Endodermal cell (in vitro differentiated cells): ENCODE measurements around the gene P4HB. TPM values are rescaled to one million over a fixed set of nuclear protein-coding genes. Genes with fewer than 3 reads are reported as not detected.
A peak's percentile ranks its signal among the peaks of the same experiment; 100 is the strongest.
"Not testable (repeated sequence)": the region's sequence is repeated elsewhere in the genome, so short reads cannot be mapped to it uniquely, and the experiment has no call there.

Experiments used
- DNase-seq: peaks from one replicate; pipeline ENCODE4 v3.0.0-alpha.2; 2017
- H3K27ac ChIP-seq: 2 replicates; pipeline ENCODE4 v1.5.1; 2013; ENCODE audit warnings: mild to moderate bottlenecking, low read depth, low read length, moderate library complexity
- H3K27me3 ChIP-seq: 2 replicates; pipeline ENCODE4 v1.6.1; 2013; ENCODE audit warnings: mild to moderate bottlenecking, low read length, moderate library complexity; ENCODE audit not compliant: insufficient read depth, control insufficient read depth, poor library complexity, severe bottlenecking
- H3K36me3 ChIP-seq: 2 replicates; pipeline ENCODE4 v1.7.0; 2013; ENCODE audit warnings: mild to moderate bottlenecking, low read length, moderate library complexity; ENCODE audit not compliant: control insufficient read depth, insufficient read depth
- H3K4me1 ChIP-seq: one replicate; pipeline ENCODE4 v1.7.0; 2013; ENCODE audit warnings: low read length; ENCODE audit not compliant: control insufficient read depth, insufficient read depth
- H3K4me3 ChIP-seq: 2 replicates; pipeline ENCODE4 v1.5.1; 2013; ENCODE audit warnings: mild to moderate bottlenecking, low read length, moderate library complexity
- H3K9ac ChIP-seq: 2 replicates; pipeline ENCODE4 v1.6.1; 2013; ENCODE audit warnings: mild to moderate bottlenecking, low read length, moderate library complexity; ENCODE audit not compliant: poor library complexity, severe bottlenecking; ENCODE audit errors: extremely low read depth
- H3K9me3 ChIP-seq: 2 replicates; pipeline ENCODE4 v1.6.1; 2013; ENCODE audit warnings: mild to moderate bottlenecking, low read length, moderate library complexity; ENCODE audit not compliant: control insufficient read depth
- H3K27ac Mint-ChIP-seq: 2 replicates; pipeline ENCODE4 v1.8.0; 2020; ENCODE audit warnings: mixed read lengths
- H3K27me3 Mint-ChIP-seq: 2 replicates; pipeline ENCODE4 v1.8.0; 2021; ENCODE audit warnings: mild to moderate bottlenecking, mixed read lengths; ENCODE audit not compliant: insufficient read depth
- H3K36me3 Mint-ChIP-seq: 2 replicates; pipeline ENCODE4 v1.8.0; 2020; ENCODE audit warnings: low read depth, mixed read lengths
- H3K4me1 Mint-ChIP-seq: 2 replicates; pipeline ENCODE4 v1.8.0; 2020; ENCODE audit warnings: mixed read lengths
- H3K4me3 Mint-ChIP-seq: 2 replicates; pipeline ENCODE4 v1.8.0; 2020; ENCODE audit warnings: mild to moderate bottlenecking, moderate library complexity, mixed read lengths
- H3K9me3 Mint-ChIP-seq: 2 replicates; pipeline ENCODE4 v1.8.0; 2020; ENCODE audit warnings: mild to moderate bottlenecking, mixed read lengths
- WGBS, 2 experiments: methylation state at CpG; one replicate each; pipeline versions ENCODE4 v1.1.5 to v1.1.7; 2013; ENCODE audit warnings: missing lambda C conversion rate in 2 of 2, mixed read lengths in 1 of 2; ENCODE audit not compliant: insufficient coverage in 1 of 2, insufficient read length in 1 of 2; 5-methylcytosine and 5-hydroxymethylcytosine counted together
- total RNA-seq, 2 donors: library from RNA; stranded (reverse); fragmentation: NEBNext Ultra II Directional in 1 of 2; extraction: Animal tissue kit (Norgen Biotek cat#: 25700) in 1 of 2; gene quantifications; 2 replicates in 1 of 2; 3 replicates in 1 of 2; pipeline ENCODE4 v1.2.1, GENCODE V29; 2021
- TF ChIP-seq, protein P1 (sequence below): fragments of 200-600 bp; sonication (generic); conservative IDR thresholded peaks from 2 replicates; pipeline ENCODE4 v1.5.0; 2021; ENCODE audit warnings: antibody characterized with exemption, mild to moderate bottlenecking

The P4HB gene
- total RNA-seq, 2 donors from 2014 or later, result 493 to 535 TPM

DNA sequence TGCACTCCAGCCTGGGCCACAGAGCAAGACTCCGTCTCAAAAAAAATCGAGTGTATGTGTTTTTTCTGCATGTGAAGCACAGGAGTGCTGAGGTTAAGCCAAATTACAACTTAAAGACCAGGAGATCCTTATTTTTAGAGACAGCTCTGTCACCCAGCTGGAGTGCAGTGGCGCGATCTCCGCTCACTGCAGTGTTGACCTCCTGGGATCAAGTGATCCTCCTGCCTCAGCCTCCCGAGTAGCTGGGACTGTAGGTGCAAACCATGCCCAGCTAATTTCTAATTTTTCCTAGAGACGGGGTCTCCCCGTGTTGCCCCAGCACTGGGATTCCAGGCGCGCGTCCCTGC lies 18.0 kb downstream of the P4HB start:
- H3K4me3 ChIP-seq, result no peak overlapping the region
- no peak overlapping the region for H3K9ac ChIP-seq
- no peaks in the 10 kb centered on the region for H3K27me3 Mint-ChIP-seq
- H3K27ac Mint-ChIP-seq, result no peak overlapping the region
- peaks cover 37% of the 10 kb centered on the region for H3K36me3 Mint-ChIP-seq
- DNase-seq, result no peak
- H3K4me1 Mint-ChIP-seq, result no peaks in the 10 kb centered on the region
- no peaks in the 10 kb centered on the region for H3K27me3 ChIP-seq
- no peaks in the 10 kb centered on the region for H3K9me3 Mint-ChIP-seq
- H3K9me3 ChIP-seq, result no peaks in the 10 kb centered on the region
- peaks cover 49% of the 10 kb centered on the region for H3K36me3 ChIP-seq
- TF ChIP-seq, protein P1, sequence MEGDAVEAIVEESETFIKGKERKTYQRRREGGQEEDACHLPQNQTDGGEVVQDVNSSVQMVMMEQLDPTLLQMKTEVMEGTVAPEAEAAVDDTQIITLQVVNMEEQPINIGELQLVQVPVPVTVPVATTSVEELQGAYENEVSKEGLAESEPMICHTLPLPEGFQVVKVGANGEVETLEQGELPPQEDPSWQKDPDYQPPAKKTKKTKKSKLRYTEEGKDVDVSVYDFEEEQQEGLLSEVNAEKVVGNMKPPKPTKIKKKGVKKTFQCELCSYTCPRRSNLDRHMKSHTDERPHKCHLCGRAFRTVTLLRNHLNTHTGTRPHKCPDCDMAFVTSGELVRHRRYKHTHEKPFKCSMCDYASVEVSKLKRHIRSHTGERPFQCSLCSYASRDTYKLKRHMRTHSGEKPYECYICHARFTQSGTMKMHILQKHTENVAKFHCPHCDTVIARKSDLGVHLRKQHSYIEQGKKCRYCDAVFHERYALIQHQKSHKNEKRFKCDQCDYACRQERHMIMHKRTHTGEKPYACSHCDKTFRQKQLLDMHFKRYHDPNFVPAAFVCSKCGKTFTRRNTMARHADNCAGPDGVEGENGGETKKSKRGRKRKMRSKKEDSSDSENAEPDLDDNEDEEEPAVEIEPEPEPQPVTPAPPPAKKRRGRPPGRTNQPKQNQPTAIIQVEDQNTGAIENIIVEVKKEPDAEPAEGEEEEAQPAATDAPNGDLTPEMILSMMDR, result no peak
- H3K4me1 ChIP-seq, result no peaks in the 10 kb centered on the region
- WGBS, 2 experiments, result 97 to 98% methylated on average over 11 of the region's 11 CpGs
- no peak overlapping the region for H3K27ac ChIP-seq
- H3K4me3 Mint-ChIP-seq, result no peak overlapping the region

DNA sequence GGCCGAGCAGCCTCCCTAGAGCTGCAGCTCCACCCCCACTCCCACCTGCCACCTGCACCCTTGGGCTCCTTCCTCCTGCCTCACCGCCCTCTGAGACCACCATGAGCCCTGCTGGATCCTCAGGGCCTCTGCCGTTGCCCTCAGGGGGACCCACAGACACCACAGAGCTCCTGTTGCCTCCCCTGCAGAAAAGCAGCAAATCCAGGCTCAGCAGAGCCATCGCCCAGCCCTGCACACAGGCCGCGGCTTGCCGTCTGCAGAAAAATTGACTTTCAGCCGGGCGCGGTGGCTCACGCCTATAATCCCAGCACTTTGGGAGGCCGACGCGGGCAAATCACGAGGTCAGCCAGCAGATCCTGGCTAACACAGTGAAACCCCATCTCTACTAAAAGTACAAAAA lies 18.5 kb downstream of the P4HB start:
- Mint-ChIP-seq H3K27ac (no peak overlapping the region), H3K9me3 (no peaks in the 10 kb centered on the region), H3K4me3 (no peak overlapping the region), H3K27me3 (no peaks in the 10 kb centered on the region), H3K4me1 (no peaks in the 10 kb centered on the region), H3K36me3 (peaks cover 36% of the 10 kb centered on the region)
- DNase-seq, result no peak
- H3K9ac ChIP-seq, result no peak overlapping the region
- H3K27ac ChIP-seq, result no peak overlapping the region
- H3K36me3 ChIP-seq, result peaks cover 44% of the 10 kb centered on the region
- no peaks in the 10 kb centered on the region for H3K4me1 ChIP-seq
- 89 to 96% methylated on average over 9 to 15 of the region's 15 CpGs for WGBS, 2 experiments
- TF ChIP-seq, protein P1, result no peak
- H3K27me3 ChIP-seq, result no peaks in the 10 kb centered on the region
- H3K4me3 ChIP-seq, result no peak overlapping the region
- no peaks in the 10 kb centered on the region for H3K9me3 ChIP-seq

DNA sequence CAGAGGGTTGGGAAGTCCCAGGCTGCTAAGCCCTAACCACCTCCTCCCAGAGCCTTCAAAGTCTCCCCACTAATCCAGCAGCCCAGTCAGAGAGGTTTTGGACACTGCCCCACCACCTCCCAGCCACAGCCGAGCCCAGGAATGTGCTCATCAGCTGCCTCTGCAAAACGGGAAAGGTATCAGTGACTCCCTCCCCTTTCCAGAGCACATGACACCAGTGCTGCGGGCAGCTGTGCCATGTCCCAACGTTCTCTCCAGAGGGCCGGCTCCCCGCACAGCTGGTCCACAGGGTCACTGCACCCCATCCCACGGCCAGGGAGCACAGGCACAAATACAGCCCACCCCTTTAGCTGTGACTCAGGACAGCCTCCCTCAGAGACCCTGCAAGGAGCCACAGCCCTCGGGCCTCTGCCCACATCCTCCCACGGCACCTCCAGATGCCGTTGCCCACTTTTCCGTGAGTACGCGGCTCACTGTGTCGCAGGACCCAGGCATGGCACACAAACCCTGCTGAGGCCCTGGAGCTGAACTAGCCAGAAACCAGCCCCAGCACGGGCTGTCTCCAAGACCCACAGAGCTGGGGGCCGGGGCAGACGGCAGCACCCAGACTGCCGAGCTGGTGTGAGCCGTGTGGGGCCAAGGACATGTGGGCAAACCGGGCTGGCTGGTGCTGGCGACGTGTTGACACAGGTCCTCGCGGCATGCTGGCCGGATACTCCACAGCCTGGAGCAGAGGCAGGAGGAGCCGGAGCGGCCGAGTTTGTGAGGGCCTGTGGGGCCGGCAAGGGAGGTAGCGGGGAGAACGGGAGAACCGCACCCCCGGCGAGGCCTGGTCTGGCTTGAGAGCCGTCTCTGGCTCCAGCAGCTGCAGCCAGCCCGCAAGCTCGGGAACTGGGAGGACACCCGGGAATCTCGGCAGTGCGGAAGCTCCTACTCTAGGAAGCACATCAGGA lies 19.2 kb downstream of the P4HB start:
- no peaks in the 10 kb centered on the region for H3K4me1 ChIP-seq

DNA sequence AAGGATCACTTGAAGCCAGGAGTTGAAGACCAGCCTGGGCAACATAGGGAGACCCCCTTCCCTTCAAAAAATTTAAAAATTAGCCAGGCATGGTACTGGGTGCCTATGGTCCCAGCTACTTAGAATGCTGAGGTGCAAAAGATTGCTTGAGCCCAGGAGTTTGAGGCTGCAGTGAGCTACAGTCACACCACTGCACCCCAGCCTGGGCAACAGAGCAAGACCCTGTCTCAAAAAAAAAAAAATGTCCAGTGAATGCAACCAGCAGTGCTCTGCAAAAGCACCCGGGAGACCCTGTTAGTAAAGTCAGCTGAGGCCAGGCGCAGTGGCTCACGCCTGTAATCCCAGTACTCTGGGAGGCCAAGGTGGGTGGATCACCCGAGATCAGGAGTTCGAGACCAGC lies 20.3 kb downstream of the P4HB start:
- not testable (repeated sequence) for H3K9ac ChIP-seq, H3K27ac Mint-ChIP-seq, H3K27me3 Mint-ChIP-seq, H3K4me3 Mint-ChIP-seq, H3K9me3 Mint-ChIP-seq, H3K4me1 ChIP-seq, DNase-seq, H3K27ac ChIP-seq, H3K4me3 ChIP-seq, H3K27me3 ChIP-seq, H3K4me1 Mint-ChIP-seq, H3K9me3 ChIP-seq
- peaks cover 26% of the 10 kb centered on the region for H3K36me3 ChIP-seq
- 97 to 100% methylated on average over 3 to 5 of the region's 5 CpGs for WGBS, 2 experiments
- peaks cover 26% of the 10 kb centered on the region for H3K36me3 Mint-ChIP-seq

More for the DNA sequence above, 19.2 kb downstream of the P4HB start:
- TF ChIP-seq, protein P1, result no peak
- peak; percentile 72 for DNase-seq
- no peak overlapping the region for H3K4me3 ChIP-seq
- Mint-ChIP-seq H3K27ac (peak overlapping the region; percentile 48), H3K4me3 (no peak overlapping the region), H3K27me3 (no peaks in the 10 kb centered on the region), H3K4me1 (no peaks in the 10 kb centered on the region), H3K9me3 (no peaks in the 10 kb centered on the region), H3K36me3 (peaks cover 29% of the 10 kb centered on the region)
- H3K9me3 ChIP-seq, result no peaks in the 10 kb centered on the region
- WGBS, 2 experiments, result 91 to 95% methylated on average over 28 to 40 of the region's 40 CpGs
- H3K9ac ChIP-seq, result no peak overlapping the region
- H3K36me3 ChIP-seq, result peaks cover 37% of the 10 kb centered on the region
- no peaks in the 10 kb centered on the region for H3K27me3 ChIP-seq
- peak overlapping the region; percentile 11 for H3K27ac ChIP-seq
